Activated T-cell treated with anti-CD3 and anti-CD28 coated beads, Interleukin-2, amount 50 U/mL, for 72 hours (primary cell): ENCODE data around the gene TWNK. TPM values are rescaled to one million over a fixed set of nuclear protein-coding genes. Genes with fewer than 3 reads are reported as not detected.

Experiments used
- ATAC-seq, 2 donors: fragments of 150-1000 bp; cut with Tn5 transposase; replicated peaks in 1 of 2; 2 replicates each; pipeline ENCODE4 v1.10.0; 2021; ENCODE audit warnings: moderate library complexity in 2 of 2, mild to moderate bottlenecking in 1 of 2
- DNase-seq, 2 donors: peaks; one replicate each; pipeline ENCODE4 v3.0.0; 2021 to 2022; ENCODE audit warnings: mixed read lengths in 1 of 2
- H3K27ac Mint-ChIP-seq: one replicate; pipeline ENCODE4 v1.8.0; 2022; ENCODE audit warnings: mild to moderate bottlenecking, moderate library complexity, mixed read lengths
- H3K27me3 Mint-ChIP-seq: one replicate; pipeline ENCODE4 v1.8.0; 2022; ENCODE audit warnings: low read depth, mixed read lengths
- H3K36me3 Mint-ChIP-seq, 2 donors: one replicate each; pipeline ENCODE4 v1.8.0; 2022; ENCODE audit warnings: mixed read lengths in 2 of 2, mild to moderate bottlenecking in 1 of 2; ENCODE audit not compliant: insufficient read depth in 2 of 2
- H3K4me1 Mint-ChIP-seq: one replicate; pipeline ENCODE4 v1.8.0; 2022; ENCODE audit warnings: low read depth, mixed read lengths
- H3K4me3 Mint-ChIP-seq, 2 donors: one replicate each; pipeline ENCODE4 v1.8.0; 2022; ENCODE audit warnings: mild to moderate bottlenecking in 2 of 2, mixed read lengths in 2 of 2, moderate library complexity in 2 of 2
- H3K9me3 Mint-ChIP-seq, 2 donors: one replicate each; pipeline ENCODE4 v1.8.0; 2022; ENCODE audit warnings: mixed read lengths in 2 of 2
- total RNA-seq, 2 donors: library from RNA; stranded (reverse); gene quantifications; one replicate each; pipeline ENCODE4 v1.2.3, GENCODE V29; 2022

The TWNK gene
- total RNA-seq, 2 donors from 2014 or later = 12.0 to 12.3 TPM

DNA sequence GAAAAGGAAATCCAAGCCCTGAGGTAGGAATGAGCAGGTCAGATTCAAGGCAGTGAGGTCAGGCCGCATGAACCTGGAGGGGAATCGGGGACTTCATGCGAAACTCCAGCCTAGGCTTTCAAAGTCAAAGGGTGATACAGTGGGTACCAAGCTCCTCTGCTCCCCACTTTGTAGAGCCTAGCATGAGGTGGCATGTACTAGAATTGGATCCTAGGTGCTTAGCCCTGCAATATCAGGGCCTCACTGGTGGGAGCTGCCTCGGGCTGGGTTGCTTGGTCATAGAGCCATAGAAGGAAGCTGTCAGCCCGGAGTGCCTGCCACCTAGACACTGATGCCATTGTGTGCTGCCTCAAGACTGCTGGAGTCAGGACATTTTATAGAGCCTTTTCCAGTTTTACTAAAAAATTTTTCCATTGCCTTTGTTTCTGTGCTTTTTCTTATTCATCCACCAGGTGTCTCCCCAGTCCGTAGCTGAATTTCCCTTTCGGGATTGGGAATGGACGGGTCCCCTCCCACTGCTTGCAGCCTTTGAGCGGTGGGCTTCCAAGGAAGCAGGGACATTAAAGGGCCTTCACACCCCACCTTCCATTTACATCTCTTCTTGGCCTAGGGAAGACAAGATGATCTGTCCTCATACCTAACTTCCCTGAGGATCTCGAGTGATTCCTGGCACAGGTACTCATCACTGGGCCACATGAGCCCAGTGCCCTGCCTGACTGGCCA lies 6.8 kb downstream of the TWNK start:
- H3K27me3 Mint-ChIP-seq = no peaks in the 10 kb centered on the region
- H3K36me3 Mint-ChIP-seq = peaks cover 7 to 16% of the 10 kb centered on the region in 2 donors
- H3K4me3 Mint-ChIP-seq = no peak overlapping the region
- DNase-seq (no peak), ATAC-seq (no peak)
- no peaks in the 10 kb centered on the region for H3K9me3 Mint-ChIP-seq
- H3K4me1 Mint-ChIP-seq = peaks cover 51% of the 10 kb centered on the region
- no peak overlapping the region for H3K27ac Mint-ChIP-seq

DNA sequence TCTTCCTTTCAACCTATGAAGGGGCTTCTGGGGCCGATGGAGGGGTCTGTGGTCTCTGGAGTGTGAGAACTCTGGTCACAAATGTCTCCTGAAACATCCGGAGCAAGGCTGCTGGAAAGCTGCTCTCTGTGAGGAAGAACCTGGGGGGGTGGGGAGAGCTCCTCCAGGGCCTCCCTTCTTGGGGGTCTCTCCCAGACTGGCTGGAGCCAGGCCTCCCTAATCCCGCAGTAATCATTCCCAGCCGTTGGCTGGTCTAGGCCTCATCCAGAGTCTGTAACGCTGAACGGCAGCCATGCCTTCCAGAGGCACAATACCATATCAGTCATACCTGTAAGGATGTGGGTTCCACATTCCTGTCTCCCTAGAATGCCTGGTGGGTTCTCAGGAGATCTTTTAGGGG lies 7.8 kb downstream of the TWNK start:
- H3K36me3 Mint-ChIP-seq = peaks cover 7 to 16% of the 10 kb centered on the region in 2 donors
- ATAC-seq (no peak), DNase-seq (no peak)
- no peaks in the 10 kb centered on the region for H3K27me3 Mint-ChIP-seq
- no peak overlapping the region for H3K4me3 Mint-ChIP-seq
- H3K27ac Mint-ChIP-seq = no peak overlapping the region
- no peaks in the 10 kb centered on the region for H3K9me3 Mint-ChIP-seq
- H3K4me1 Mint-ChIP-seq = peaks cover 40% of the 10 kb centered on the region

DNA sequence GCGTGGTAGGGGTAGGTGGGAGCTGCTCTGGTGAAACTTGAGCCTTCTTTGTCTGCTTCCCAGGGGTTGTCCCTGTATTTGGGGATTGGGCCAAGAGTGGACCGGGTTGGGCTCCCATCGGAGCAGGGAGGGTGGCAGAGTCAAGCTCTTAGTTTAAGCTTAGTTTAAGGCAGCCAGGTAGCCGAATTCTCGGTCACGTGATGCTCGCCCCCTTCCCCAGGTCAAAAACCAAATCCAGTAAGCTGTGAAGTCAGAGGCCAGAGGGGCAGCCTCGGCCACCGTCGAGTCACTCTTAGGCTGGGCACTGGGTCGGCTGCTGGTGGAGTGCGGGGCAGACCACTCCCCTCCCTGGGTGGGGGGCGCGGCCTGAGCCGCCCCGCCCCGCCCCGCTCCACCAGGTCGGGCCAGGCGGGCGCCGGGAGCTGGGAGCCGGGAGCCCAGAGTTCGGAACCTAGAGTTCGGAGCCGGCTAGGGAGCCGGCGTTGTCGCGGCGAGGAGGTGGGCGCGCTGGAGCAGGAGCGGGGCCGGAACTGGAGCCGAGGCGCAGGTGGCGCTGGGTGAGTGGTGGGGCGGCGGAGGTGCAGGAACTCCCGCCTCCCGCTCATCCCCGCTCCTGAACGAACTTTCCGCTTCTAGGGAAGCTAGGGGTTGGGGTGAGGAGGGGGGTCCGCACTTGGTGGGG lies 9.5 kb downstream of the TWNK start:
- ATAC-seq (peak; percentile 40 to 49), DNase-seq (peak; percentile 52 to 55)
- Mint-ChIP-seq H3K4me3 (peak overlapping the region; percentile 80 to 86), H3K27me3 (no peaks in the 10 kb centered on the region), H3K4me1 (peaks cover 26% of the 10 kb centered on the region), H3K9me3 (no peaks in the 10 kb centered on the region), H3K36me3 (peaks cover 0 to 6% of the 10 kb centered on the region in 2 donors), H3K27ac (peak overlapping the region; percentile 78)

DNA sequence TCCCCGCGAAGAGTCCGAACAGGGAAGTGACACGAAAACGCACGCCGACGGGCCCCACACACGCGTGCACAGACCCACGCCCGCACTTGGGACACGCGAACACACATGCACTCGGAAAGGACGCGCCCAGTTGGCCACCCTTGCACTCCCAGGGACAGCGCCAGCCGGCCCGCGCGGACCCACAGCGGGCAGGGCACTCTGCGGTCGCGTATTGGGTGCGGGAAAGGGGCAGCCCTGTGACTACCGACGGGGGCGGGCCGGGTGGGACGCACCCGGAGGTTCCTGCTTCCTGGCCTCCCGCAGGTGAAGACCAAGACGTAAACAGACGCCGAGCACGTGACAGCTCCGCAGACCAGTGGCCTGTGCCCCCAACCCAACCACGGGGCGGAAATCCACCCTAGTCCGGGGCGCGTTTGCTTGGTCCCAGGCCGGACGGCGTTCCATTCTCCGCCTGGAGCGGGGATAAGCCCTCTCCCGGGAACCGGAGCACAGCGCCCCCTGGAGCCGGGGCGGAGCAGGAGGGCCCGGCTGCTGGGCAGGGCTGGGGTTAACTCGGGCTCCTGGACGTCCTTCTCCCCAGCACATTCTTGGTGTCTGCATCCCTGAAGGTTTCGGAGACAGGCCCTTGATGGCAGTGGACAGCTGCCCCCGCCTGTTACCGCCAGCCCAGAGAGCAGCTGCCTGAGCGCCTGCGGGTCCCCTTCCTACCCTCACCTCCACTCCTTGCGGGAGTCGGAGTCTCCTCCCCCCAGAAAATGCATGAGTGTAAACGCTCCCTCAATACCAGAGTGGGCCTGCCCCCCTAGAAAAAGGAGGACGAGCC lies 10.2 kb downstream of the TWNK start:
- DNase-seq = peak; percentile 79 to 88
- peaks cover 26% of the 10 kb centered on the region for H3K4me1 Mint-ChIP-seq
- H3K4me3 Mint-ChIP-seq = peak overlapping the region; percentile 80 to 86
- H3K27ac Mint-ChIP-seq = peak overlapping the region; percentile 76
- no peaks in the 10 kb centered on the region for H3K27me3 Mint-ChIP-seq
- no peaks in the 10 kb centered on the region for H3K9me3 Mint-ChIP-seq
- H3K36me3 Mint-ChIP-seq = peaks cover 0 to 6% of the 10 kb centered on the region in 2 donors
- ATAC-seq = peak; percentile 60 to 63

- Mint-ChIP-seq H3K4me3 (peak overlapping the region; percentile 80 to 86), H3K9me3 (no peaks in the 10 kb centered on the region), H3K27ac (peak overlapping the region; percentile 25), H3K27me3 (no peaks in the 10 kb centered on the region), H3K36me3 (peaks cover 0 to 6% of the 10 kb centered on the region in 2 donors), H3K4me1 (peaks cover 26% of the 10 kb centered on the region)
- ATAC-seq (peak; percentile 43 to 44), DNase-seq (peak; percentile 71 to 73)
Observed at GRCh38 chr10:100998183-100998990, 11.0 kb downstream of the TWNK start.

DNA sequence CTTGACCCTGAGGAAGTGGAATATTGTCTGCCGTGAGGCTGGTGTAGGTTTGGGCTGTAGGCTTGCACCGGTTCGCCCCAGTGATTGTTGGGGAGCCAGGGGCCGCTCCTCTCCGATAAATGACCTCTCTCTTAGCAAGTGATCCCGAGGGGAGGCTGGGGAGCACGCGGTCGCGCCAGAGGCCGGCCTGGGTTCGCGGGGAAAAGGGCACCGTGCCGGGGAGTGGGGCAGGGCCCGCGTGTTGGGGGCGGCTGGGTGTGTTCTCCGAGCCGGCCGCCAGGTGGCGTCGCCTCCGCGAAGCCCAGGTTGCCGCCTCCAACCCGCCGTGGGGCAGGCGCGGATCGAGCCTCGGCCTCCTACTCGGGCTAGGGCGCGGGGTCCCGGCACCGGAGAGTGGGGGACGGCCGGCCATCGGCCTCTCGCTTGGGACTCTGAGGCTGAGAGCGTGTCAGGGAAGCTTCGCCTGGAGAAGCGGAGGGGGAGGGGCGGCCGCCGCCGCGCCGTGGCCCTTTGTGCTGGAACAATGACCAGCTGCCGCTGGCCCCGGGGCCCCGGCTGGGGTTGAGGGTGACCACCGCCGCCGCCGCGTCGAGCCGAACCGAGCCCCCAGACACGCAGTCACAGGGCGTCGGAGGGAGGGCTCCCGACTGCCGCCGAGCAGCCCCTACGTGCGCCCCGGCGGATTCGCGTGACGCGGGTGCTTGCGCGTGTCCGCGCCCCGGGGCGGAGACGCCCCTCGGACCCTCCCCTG lies 11.8 kb downstream of the TWNK start:
- DNase-seq (peak; percentile 84 to 90), ATAC-seq (peak; percentile 68 to 70)
- peak overlapping the region; percentile 25 for H3K27ac Mint-ChIP-seq
- peaks cover 0 to 6% of the 10 kb centered on the region in 2 donors for H3K36me3 Mint-ChIP-seq
- H3K9me3 Mint-ChIP-seq = no peaks in the 10 kb centered on the region
- no peaks in the 10 kb centered on the region for H3K27me3 Mint-ChIP-seq
- H3K4me1 Mint-ChIP-seq = peaks cover 26% of the 10 kb centered on the region
- H3K4me3 Mint-ChIP-seq = peak overlapping the region; percentile 80 to 86

- peaks cover 0 to 3% of the 10 kb centered on the region in 2 donors for H3K36me3 Mint-ChIP-seq
- no peaks in the 10 kb centered on the region for H3K27me3 Mint-ChIP-seq
Observed at GRCh38 chr10:100999742-101000126, 12.4 kb downstream of the TWNK start, which contains the start of gene LZTS2. TSS of gene LZTS2 (plus strand) at chr10:100999808. CDS start at chr10:101002539, 2,731 bp downstream.

DNA sequence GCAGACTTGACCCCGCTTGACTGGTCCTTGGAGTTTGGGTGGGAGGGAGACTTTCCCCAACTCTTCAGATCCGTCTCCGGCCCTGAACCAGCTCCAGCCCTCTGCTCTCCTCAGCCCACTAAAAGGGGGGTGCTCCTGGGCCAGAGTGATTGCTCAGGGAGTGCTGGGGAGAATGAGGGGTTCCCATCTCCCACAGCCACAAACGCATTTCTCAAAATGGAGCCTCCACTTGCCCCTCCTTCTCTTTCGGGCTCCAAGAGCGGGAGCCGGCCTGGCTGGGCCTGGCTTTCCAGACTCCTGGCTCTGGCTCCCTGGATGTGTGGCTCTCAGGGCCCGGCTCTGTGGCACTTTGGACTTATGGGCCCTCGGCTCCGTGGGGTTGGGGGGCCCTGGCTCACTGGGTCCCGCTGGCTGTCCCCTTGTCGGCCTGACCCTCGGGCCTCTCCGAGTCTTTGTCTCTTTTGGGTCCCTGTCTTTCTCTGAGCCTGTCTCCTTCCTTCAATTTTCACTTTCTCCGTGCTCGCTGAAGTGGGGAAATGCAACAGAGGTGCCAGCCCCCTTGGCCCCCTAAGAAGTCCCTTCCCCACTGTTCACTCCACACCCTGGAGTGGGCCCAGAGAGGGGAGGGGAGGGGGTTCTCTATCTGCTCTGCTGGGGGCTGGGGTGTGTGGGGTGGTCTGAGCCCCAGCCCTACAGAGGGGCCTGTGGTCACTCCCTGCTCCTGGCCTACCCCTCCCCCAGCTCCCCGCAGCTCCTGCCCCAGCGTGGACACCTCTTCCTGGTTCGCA lies 13.0 kb downstream of the TWNK start:
- H3K9me3 Mint-ChIP-seq = no peaks in the 10 kb centered on the region
- peak overlapping the region; percentile 55 to 59 for H3K4me3 Mint-ChIP-seq
- H3K4me1 Mint-ChIP-seq = peaks cover 22% of the 10 kb centered on the region
- H3K27me3 Mint-ChIP-seq = no peaks in the 10 kb centered on the region
- ATAC-seq = no peak
- H3K27ac Mint-ChIP-seq = no peak overlapping the region
- no peak for DNase-seq
- H3K36me3 Mint-ChIP-seq = peaks cover 0 to 2% of the 10 kb centered on the region in 2 donors

More at GRCh38 chr10:100999742-101000126, 12.4 kb downstream of the TWNK start, which contains the start of gene LZTS2:
- ATAC-seq = no peak
- peak within 1 kb of the TSS; percentile 25 for H3K27ac Mint-ChIP-seq
- H3K9me3 Mint-ChIP-seq = no peaks in the 10 kb centered on the region
- H3K4me3 Mint-ChIP-seq = peak within 1 kb of the TSS; percentile 80 to 86
- H3K4me1 Mint-ChIP-seq = peaks cover 23% of the 10 kb centered on the region
- no peak for DNase-seq

GRCh38 chr10:101000915-101001658 lies 13.7 kb downstream of the TWNK start:
- H3K36me3 Mint-ChIP-seq = peaks cover 0 to 2% of the 10 kb centered on the region in 2 donors
- H3K27me3 Mint-ChIP-seq = no peaks in the 10 kb centered on the region
- ATAC-seq (no peak), DNase-seq (no peak)
- peaks cover 19% of the 10 kb centered on the region for H3K4me1 Mint-ChIP-seq
- peak overlapping the region; percentile 57 to 59 for H3K4me3 Mint-ChIP-seq
- no peak overlapping the region for H3K27ac Mint-ChIP-seq
- no peaks in the 10 kb centered on the region for H3K9me3 Mint-ChIP-seq

GRCh38 chr10:101001659-101002035 lies 14.3 kb downstream of the TWNK start:
- Mint-ChIP-seq H3K9me3 (no peaks in the 10 kb centered on the region), H3K4me3 (no peak overlapping the region), H3K27me3 (no peaks in the 10 kb centered on the region), H3K27ac (no peak overlapping the region), H3K36me3 (peaks cover 0 to 2% of the 10 kb centered on the region in 2 donors), H3K4me1 (peaks cover 14% of the 10 kb centered on the region)
- no peak for DNase-seq
- no peak for ATAC-seq

DNA sequence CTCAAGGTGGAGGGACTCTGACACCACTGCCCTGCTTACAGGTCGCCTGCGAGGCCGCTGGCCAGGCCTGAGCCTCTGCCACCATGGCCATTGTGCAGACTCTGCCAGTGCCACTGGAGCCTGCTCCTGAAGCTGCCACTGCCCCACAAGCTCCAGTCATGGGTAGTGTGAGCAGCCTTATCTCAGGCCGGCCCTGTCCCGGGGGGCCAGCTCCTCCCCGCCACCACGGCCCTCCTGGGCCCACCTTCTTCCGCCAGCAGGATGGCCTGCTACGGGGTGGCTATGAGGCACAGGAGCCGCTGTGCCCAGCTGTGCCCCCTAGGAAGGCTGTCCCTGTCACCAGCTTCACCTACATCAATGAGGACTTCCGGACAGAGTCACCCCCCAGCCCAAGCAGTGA lies 15.1 kb downstream of the TWNK start:
- no peaks in the 10 kb centered on the region for H3K36me3 Mint-ChIP-seq
- no peak overlapping the region for H3K27ac Mint-ChIP-seq
- H3K27me3 Mint-ChIP-seq = no peaks in the 10 kb centered on the region
- H3K4me3 Mint-ChIP-seq = no peak overlapping the region
- H3K4me1 Mint-ChIP-seq = peaks cover 13% of the 10 kb centered on the region
- DNase-seq (no peak), ATAC-seq (no peak)
- H3K9me3 Mint-ChIP-seq = no peaks in the 10 kb centered on the region
